K562 (cell line): ENCODE data around the gene KRTAP10-6. TPM values are rescaled to one million over a fixed set of nuclear protein-coding genes. Genes with fewer than 3 reads are reported as not detected.

ENCODE experiments used
- CBFA2T2 ChIP-seq: fragments of 450-650 bp; conservative IDR thresholded peaks from 2 replicates; pipeline ENCODE4 v1.6.1; 2017; ENCODE audit warnings: mild to moderate bottlenecking
- DDX20 ChIP-seq: fragments of 450-650 bp; IDR thresholded peaks from 2 replicates; pipeline ENCODE4 v1.6.1; 2016; ENCODE audit warnings: missing genetic modification characterization, low read depth, mild to moderate bottlenecking, missing compliant biosample characterization, moderate library complexity
- ZNF217 ChIP-seq: sonication (generic); formaldehyde crosslinking; IDR thresholded peaks from 2 replicates; pipeline ENCODE4 v1.8.0; 2022; ENCODE audit warnings: mild to moderate bottlenecking, missing genetic modification reagents
- ZNF224 ChIP-seq: sonication (generic); formaldehyde crosslinking; IDR thresholded peaks from 2 replicates; pipeline ENCODE4 v1.8.0; 2022; ENCODE audit warnings: mild to moderate bottlenecking, missing genetic modification reagents
- polyA plus RNA-seq, 8 experiments: library from polyadenylated mRNA; depleted of rRNA in 4 of 8; stranded (reverse) in 5 of 8; unstranded in 3 of 8; fragments of >200 nt; fragmentation: Nextera tagmentation in 2 of 8; fragmentation: Illumina TruSeq in 1 of 8; extraction: Ambion mirVana in 2 of 8; extraction: Trizol in 1 of 8; gene quantifications; 2 replicates each; pipeline versions ENCODE4 v1.2.1 to v1.2.3, GENCODE V29; 2011 to 2014; ENCODE audit warnings: inconsistent platforms in 1 of 8, missing spikeins in 1 of 8
- total RNA-seq, 7 experiments: library from RNA; depleted of rRNA in 6 of 7; stranded (reverse); fragments of >200 nt in 6 of 7; fragmentation: Illumina TruSeq in 2 of 7; extraction: Trizol in 2 of 7; gene quantifications; 2 replicates each; pipeline versions ENCODE4 v1.2.1 to v1.2.3, GENCODE V29; 2011 to 2021; ENCODE audit warnings: low replicate concordance in 1 of 7
- TF ChIP-seq, protein P1 (sequence below): fragments of 450-650 bp; IDR thresholded peaks from 2 replicates; pipeline ENCODE4 v1.6.1; 2016; ENCODE audit warnings: low read depth
- TF ChIP-seq, protein P2 (sequence below), 2 experiments: IDR thresholded peaks; 2 replicates each; pipeline ENCODE4 v1.6.1; 2011; ENCODE audit warnings: borderline replicate concordance in 1 of 2, control low read depth in 1 of 2, low read depth in 1 of 2, low read length in 1 of 2, mild to moderate bottlenecking in 1 of 2, mixed read lengths in 1 of 2, moderate library complexity in 1 of 2; ENCODE audit not compliant: insufficient read depth in 1 of 2, insufficient read length in 1 of 2, poor library complexity in 1 of 2, severe bottlenecking in 1 of 2; ENCODE audit errors: extremely low read depth in 1 of 2

KRTAP10-6 gene
- total and polyA plus RNA-seq, 9 of the 15 experiments (the other 6 are each of a cell fraction or from before 2014, with no cell fraction given): not detected

DNA sequence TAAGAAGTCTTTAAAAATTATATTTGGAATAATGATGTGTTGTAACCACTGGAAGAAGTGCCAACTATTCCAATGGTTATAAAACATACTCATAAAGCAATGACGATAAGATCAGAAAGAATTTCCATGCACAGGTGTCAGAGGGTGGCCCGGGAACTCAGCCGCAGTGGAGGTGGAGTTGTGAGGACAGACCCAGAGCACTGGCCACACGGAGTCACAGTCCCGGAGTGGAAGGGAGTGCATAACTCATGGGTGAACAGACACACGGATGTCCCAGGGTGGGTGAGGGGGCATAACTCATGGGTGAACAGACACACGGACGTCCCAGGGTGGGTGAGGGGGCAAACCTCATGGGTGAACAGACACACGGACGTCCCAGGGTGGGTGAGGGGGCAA is 16.3 kb downstream of the KRTAP10-6 start (continued):
- TF ChIP-seq, protein P1, sequence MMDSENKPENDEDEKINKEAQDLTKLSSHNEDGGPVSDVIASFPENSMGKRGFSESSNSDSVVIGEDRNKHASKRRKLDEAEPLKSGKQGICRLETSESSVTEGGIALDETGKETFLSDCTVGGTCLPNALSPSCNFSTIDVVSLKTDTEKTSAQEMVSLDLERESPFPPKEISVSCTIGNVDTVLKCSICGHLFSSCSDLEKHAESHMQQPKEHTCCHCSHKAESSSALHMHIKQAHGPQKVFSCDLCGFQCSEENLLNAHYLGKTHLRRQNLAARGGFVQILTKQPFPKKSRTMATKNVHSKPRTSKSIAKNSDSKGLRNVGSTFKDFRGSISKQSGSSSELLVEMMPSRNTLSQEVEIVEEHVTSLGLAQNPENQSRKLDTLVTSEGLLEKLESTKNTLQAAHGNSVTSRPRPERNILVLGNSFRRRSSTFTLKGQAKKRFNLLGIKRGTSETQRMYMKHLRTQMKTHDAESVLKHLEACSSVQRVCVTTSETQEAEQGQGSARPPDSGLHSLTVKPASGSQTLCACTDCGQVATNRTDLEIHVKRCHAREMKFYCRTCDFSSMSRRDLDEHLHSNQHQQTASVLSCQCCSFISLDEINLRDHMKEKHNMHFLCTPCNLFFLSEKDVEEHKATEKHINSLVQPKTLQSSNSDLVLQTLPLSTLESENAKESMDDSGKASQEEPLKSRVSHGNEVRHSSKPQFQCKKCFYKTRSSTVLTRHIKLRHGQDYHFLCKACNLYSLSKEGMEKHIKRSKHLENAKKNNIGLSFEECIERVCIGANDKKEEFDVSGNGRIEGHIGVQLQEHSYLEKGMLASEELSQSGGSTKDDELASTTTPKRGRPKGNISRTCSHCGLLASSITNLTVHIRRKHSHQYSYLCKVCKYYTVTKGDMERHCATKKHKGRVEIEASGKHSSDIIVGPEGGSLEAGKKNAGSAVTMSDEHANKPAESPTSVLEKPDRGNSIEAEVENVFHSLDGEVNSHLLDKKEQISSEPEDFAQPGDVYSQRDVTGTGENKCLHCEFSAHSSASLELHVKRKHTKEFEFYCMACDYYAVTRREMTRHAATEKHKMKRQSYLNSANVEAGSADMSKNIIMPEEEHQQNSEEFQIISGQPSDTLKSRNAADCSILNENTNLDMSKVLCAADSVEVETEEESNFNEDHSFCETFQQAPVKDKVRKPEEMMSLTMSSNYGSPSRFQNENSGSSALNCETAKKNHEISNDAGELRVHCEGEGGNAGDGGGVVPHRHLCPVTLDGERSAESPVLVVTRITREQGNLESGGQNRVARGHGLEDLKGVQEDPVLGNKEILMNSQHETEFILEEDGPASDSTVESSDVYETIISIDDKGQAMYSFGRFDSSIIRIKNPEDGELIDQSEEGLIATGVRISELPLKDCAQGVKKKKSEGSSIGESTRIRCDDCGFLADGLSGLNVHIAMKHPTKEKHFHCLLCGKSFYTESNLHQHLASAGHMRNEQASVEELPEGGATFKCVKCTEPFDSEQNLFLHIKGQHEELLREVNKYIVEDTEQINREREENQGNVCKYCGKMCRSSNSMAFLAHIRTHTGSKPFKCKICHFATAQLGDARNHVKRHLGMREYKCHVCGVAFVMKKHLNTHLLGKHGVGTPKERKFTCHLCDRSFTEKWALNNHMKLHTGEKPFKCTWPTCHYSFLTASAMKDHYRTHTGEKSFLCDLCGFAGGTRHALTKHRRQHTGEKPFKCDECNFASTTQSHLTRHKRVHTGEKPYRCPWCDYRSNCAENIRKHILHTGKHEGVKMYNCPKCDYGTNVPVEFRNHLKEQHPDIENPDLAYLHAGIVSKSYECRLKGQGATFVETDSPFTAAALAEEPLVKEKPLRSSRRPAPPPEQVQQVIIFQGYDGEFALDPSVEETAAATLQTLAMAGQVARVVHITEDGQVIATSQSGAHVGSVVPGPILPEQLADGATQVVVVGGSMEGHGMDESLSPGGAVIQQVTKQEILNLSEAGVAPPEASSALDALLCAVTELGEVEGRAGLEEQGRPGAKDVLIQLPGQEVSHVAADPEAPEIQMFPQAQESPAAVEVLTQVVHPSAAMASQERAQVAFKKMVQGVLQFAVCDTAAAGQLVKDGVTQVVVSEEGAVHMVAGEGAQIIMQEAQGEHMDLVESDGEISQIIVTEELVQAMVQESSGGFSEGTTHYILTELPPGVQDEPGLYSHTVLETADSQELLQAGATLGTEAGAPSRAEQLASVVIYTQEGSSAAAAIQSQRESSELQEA: no peak
- TF ChIP-seq ZNF217 (CRISPR knock-in tag): no peak
- no peak for TF ChIP-seq DDX20 (tag)
- TF ChIP-seq ZNF224 (CRISPR knock-in tag): no peak
- TF ChIP-seq, protein P2, sequence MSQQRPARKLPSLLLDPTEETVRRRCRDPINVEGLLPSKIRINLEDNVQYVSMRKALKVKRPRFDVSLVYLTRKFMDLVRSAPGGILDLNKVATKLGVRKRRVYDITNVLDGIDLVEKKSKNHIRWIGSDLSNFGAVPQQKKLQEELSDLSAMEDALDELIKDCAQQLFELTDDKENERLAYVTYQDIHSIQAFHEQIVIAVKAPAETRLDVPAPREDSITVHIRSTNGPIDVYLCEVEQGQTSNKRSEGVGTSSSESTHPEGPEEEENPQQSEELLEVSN (IDR thresholded peaks at IDR 0.05; ENCODE audit: borderline replicate concordance in 1 of 2, extremely low read depth in 1 of 2, insufficient read depth in 1 of 2, insufficient read length in 1 of 2, low read depth in 1 of 2, low read length in 1 of 2, poor library complexity in 1 of 2, severe bottlenecking in 1 of 2): no peak
- no peak for TF ChIP-seq CBFA2T2
